SK-N-SH treated with all-trans-retinoic acid at 6 μM for 48 hours (cell line): ENCODE results near the gene GLI3.

ENCODE experiments used
- ARNTL ChIP-seq: fragments of 450-650 bp; formaldehyde crosslinking; IDR thresholded peaks from 2 replicates; pipeline ENCODE4 v1.5.0; 2020; ENCODE audit warnings: low read depth, mild to moderate bottlenecking, moderate library complexity, borderline replicate concordance
- BACH2 ChIP-seq: fragments of 250-450 bp; sonication (Bioruptor Pico); IDR thresholded peaks from 2 replicates; pipeline ENCODE4 v1.9.0; 2021; ENCODE audit warnings: mild to moderate bottlenecking, borderline replicate concordance
- CSRNP3 ChIP-seq: fragments of 250-450 bp; sonication (Bioruptor Pico); IDR thresholded peaks from 2 replicates; pipeline ENCODE4 v1.5.1; 2021; ENCODE audit warnings: mild to moderate bottlenecking, moderate library complexity
- ISL1 ChIP-seq: fragments of 250-450 bp; sonication (Bioruptor Pico); IDR thresholded peaks from 2 replicates; pipeline ENCODE4 v2.1.2; 2022; ENCODE audit warnings: mild to moderate bottlenecking, moderate library complexity
- PATZ1 ChIP-seq: fragments of 250-450 bp; sonication (Bioruptor Pico); IDR thresholded peaks from 2 replicates; pipeline ENCODE4 v1.8.0; 2020; ENCODE audit warnings: mild to moderate bottlenecking, moderate library complexity, borderline replicate concordance
- ZFP30 ChIP-seq: fragments of 450-650 bp; formaldehyde crosslinking; IDR thresholded peaks from 2 replicates; pipeline ENCODE4 v1.5.0; 2022; ENCODE audit warnings: mild to moderate bottlenecking, moderate library complexity
- ZNF70 ChIP-seq: fragments of 450-650 bp; formaldehyde crosslinking; IDR thresholded peaks from 2 replicates; pipeline ENCODE4 v1.5.0; 2020; ENCODE audit warnings: mild to moderate bottlenecking, moderate library complexity

- TF ChIP-seq PATZ1 (CRISPR knock-in tag) (no peak), ISL1 (CRISPR knock-in tag) (no peak), CSRNP3 (CRISPR knock-in tag) (no peak), ZFP30 (CRISPR knock-in tag) (no peak), ZNF70 (CRISPR knock-in tag) (no peak), BACH2 (CRISPR knock-in tag) (no peak), ARNTL (CRISPR knock-in tag) (no peak)
Measured at GRCh38 chr7:41955451-41955850, 281.6 kb downstream of the GLI3 start.
